HEK293T (cell line): Measurements from ENCODE around the gene CCL22.
"Not testable (repeated sequence)": the region's sequence is repeated elsewhere in the genome, so short reads cannot be mapped to it uniquely, and the experiment has no call there.

Experiments used
- CTCF ChIA-PET: fragments of 350-600 bp; formaldehyde crosslinking; extraction: SDS; loops from one replicate; lab custom pipeline; 2021; ENCODE audit warnings: antibody characterized with exemption, inconsistent platforms; lab: Yijun Ruan, JAX
- POLR2A ChIA-PET: fragments of 350-600 bp; formaldehyde crosslinking; extraction: SDS; loops from one replicate; lab custom pipeline; 2020; ENCODE audit warnings: antibody characterized with exemption, inconsistent platforms; lab: Yijun Ruan, JAX
- DNase-seq: peaks from one replicate; pipeline ENCODE4 v3.0.0; 2012; ENCODE audit warnings: mixed read lengths; ENCODE audit errors: extremely low spot score
- ARNT ChIP-seq: fragments of 450-650 bp; IDR thresholded peaks from 2 replicates; pipeline ENCODE4 v1.6.1; 2017; ENCODE audit warnings: mild to moderate bottlenecking
- BHLHE40 ChIP-seq: fragments of 450-650 bp; IDR thresholded peaks from 2 replicates; pipeline ENCODE4 v1.6.1; 2016; ENCODE audit warnings: mild to moderate bottlenecking, moderate library complexity, borderline replicate concordance
- CTBP1 ChIP-seq: fragments of 450-650 bp; IDR thresholded peaks from 2 replicates; pipeline ENCODE4 v1.6.1; 2016; ENCODE audit warnings: borderline replicate concordance
- ELF4 ChIP-seq: fragments of 450-650 bp; IDR thresholded peaks from 2 replicates; pipeline ENCODE4 v1.6.1; 2017; ENCODE audit warnings: antibody characterized with exemption
- FOXA1 ChIP-seq: fragments of 450-650 bp; IDR thresholded peaks from 2 replicates; pipeline ENCODE4 v1.6.1; 2016; ENCODE audit warnings: mild to moderate bottlenecking
- FOXK2 ChIP-seq: fragments of 450-650 bp; IDR thresholded peaks from 2 replicates; pipeline ENCODE4 v1.6.1; 2016; ENCODE audit warnings: mild to moderate bottlenecking
- FOXM1 ChIP-seq: fragments of 450-650 bp; IDR thresholded peaks from 2 replicates; pipeline ENCODE4 v1.6.1; 2017; ENCODE audit warnings: mild to moderate bottlenecking, borderline replicate concordance
- HDGF ChIP-seq: fragments of 450-650 bp; IDR thresholded peaks from 2 replicates; pipeline ENCODE4 v1.6.1; 2017; ENCODE audit warnings: antibody characterized with exemption, borderline replicate concordance
- L3MBTL2 ChIP-seq: fragments of 450-650 bp; conservative IDR thresholded peaks from 2 replicates; pipeline ENCODE4 v1.6.1; 2016; ENCODE audit warnings: mild to moderate bottlenecking
- LEF1 ChIP-seq: fragments of 450-650 bp; IDR thresholded peaks from 2 replicates; pipeline ENCODE4 v1.6.1; 2017; ENCODE audit warnings: mild to moderate bottlenecking, borderline replicate concordance
- NFRKB ChIP-seq: fragments of 450-650 bp; IDR thresholded peaks from 2 replicates; pipeline ENCODE4 v1.6.1; 2016; ENCODE audit warnings: mild to moderate bottlenecking, moderate library complexity
- SP1 ChIP-seq: fragments of 450-650 bp; IDR thresholded peaks from 2 replicates; pipeline ENCODE4 v1.6.1; 2017
- SUZ12 ChIP-seq: fragments of 450-650 bp; IDR thresholded peaks from 2 replicates; pipeline ENCODE4 v1.6.1; 2016; ENCODE audit warnings: mild to moderate bottlenecking
- TARDBP ChIP-seq: fragments of 450-650 bp; IDR thresholded peaks from 2 replicates; pipeline ENCODE4 v1.6.1; 2016
- ZNF384 ChIP-seq: fragments of 450-650 bp; IDR thresholded peaks from 2 replicates; pipeline ENCODE4 v1.6.1; 2016
- TF ChIP-seq, protein P1 (sequence below): fragments of 450-650 bp; IDR thresholded peaks from 2 replicates; pipeline ENCODE4 v1.6.1; 2016

Gene CCL22

GRCh38 chr16:57372372-57373116 lies 14.0 kb downstream of the CCL22 start, which contains the start of gene CX3CL1:
Gene CX3CL1 (plus strand): TSS chr16:57372490. CDS start chr16:57372569, 79 bp downstream.
- TF ChIP-seq ELF4 (no peak), FOXA1 (no peak), BHLHE40 (no peak), LEF1 (no peak), TARDBP (no peak), SP1 (no peak), ZNF384 (no peak), HDGF (no peak), ARNT (no peak), FOXM1 (no peak), SUZ12 (no peak)
- ChIA-PET POLR2A (no interaction called here), CTCF (no interaction called here)
- no peak for DNase-seq

GRCh38 chr16:57373117-57373947 lies 14.7 kb downstream of the CCL22 start:
- POLR2A ChIA-PET, result no interaction called here
- no peak for DNase-seq
- CTCF ChIA-PET, result no interaction called here
- TF ChIP-seq BHLHE40 (no peak), NFRKB (no peak)

DNA sequence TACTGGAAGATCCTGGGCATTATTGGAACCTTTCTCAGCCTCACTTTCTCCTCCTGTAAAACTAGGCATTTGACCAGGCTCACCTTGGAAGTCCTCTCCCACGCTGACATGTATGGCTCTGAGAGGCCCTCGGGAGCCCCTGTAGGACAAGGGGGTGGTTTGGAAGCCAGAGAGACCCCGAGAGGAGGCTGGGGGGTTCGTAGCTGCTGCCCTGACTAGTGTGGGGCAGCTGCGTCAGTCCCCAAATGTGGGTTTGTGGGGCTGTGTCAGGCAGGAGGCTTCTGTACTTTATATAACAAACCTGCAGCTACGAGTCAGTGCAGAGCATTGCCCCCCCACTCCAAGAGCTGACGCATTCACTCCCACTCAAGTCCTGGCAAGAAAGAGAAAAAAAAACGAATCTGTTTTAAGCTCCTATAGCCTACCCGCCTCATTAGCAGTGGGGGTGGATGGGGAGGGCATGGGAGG lies 15.5 kb downstream of the CCL22 start:
- no peak for TF ChIP-seq FOXM1
- TF ChIP-seq L3MBTL2, result no peak
- TF ChIP-seq, protein P1, sequence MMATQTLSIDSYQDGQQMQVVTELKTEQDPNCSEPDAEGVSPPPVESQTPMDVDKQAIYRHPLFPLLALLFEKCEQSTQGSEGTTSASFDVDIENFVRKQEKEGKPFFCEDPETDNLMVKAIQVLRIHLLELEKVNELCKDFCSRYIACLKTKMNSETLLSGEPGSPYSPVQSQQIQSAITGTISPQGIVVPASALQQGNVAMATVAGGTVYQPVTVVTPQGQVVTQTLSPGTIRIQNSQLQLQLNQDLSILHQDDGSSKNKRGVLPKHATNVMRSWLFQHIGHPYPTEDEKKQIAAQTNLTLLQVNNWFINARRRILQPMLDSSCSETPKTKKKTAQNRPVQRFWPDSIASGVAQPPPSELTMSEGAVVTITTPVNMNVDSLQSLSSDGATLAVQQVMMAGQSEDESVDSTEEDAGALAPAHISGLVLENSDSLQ, result no peak
- TF ChIP-seq ARNT, result no peak
- no peak for TF ChIP-seq SP1
- no peak for TF ChIP-seq LEF1
- no peak for TF ChIP-seq ZNF384
- TF ChIP-seq NFRKB, result no peak
- TF ChIP-seq CTBP1, result no peak
- no peak for TF ChIP-seq FOXA1
- TF ChIP-seq ELF4, result no peak
- no peak for TF ChIP-seq BHLHE40
- no peak for TF ChIP-seq HDGF
- TF ChIP-seq FOXK2, result no peak
- no peak for TF ChIP-seq TARDBP
- TF ChIP-seq SUZ12, result no peak
- CTCF ChIA-PET, result no interaction called here
- POLR2A ChIA-PET, result no interaction called here
- no peak for DNase-seq

GRCh38 chr16:57374925-57375465 lies 16.4 kb downstream of the CCL22 start:
- POLR2A ChIA-PET, DNase-seq, CTCF ChIA-PET: not testable (repeated sequence)

DNA sequence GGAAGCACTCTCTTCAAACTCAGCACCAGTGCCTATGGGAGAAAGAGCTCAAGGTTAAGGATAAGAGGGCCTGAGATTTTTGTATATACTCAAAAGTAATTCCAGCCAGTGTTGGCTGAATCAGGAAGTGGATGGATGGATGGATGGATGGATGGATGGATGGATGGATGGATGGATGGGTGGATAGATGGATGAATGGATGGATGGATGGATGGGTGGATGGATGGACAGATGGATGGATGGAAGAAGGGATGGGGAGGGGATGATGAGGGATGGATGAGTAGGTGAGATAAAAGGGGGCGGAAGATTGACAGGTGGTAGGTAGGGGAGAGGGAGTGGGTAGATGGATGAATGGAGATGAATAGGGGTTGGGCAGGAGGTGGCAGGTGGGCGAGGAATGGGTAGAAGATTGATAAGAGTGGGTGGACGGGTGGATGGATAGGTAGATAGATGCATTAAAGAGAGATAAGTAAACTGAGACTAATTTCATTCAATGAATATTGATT lies 17.8 kb downstream of the CCL22 start:
- ChIA-PET POLR2A (no interaction called here), CTCF (no interaction called here)
- DNase-seq, result no peak
- TF ChIP-seq FOXA1, result no peak
- TF ChIP-seq SP1, result no peak
- no peak for TF ChIP-seq ELF4
- TF ChIP-seq NFRKB, result no peak
- TF ChIP-seq FOXK2, result no peak
- no peak for TF ChIP-seq TARDBP
- TF ChIP-seq CTBP1, result no peak
- TF ChIP-seq LEF1, result no peak

DNA sequence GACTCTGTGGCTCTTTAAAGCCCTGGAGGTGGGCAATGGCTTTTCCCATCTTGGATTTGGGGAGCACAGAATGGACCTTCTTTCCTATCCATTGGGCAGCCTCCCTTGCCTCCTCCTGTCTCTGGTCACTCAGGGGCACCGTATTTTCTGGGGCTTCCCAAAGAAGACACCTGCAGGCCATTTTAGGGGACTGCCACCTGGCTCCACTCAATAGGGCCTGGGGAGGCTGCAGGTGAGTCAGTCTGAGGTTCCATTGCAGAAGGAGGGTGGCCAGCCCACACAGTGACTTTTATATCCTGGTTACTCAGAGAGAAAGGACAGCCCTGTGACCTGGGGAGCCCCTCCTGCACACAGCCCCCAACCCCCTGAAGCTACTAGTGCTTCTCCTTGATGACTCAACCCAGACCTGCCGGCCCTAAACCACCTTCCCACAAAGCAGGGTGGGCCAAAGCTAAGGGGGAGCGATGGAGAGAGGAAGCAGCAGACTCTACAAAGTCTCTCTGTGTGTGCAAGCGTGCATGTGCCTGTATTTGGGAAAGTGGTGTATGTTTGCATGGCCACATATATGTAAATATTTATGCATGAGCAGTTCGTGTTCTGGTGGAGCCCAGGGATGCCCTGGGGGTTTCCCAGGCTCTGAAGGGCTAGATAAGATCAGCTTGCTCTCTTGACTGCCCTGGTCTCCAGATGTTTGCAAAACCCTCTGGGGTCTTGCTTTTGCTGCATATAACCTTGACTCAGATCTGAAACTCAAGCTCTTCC lies 18.7 kb downstream of the CCL22 start:
- ChIA-PET POLR2A (no interaction called here), CTCF (interaction anchor here (1.0 kb wide), 1 partner anchor 13 kb away, joined by 3 read pairs; no protein-coding TSS in a partner anchor)
- no peak for TF ChIP-seq FOXM1
- no peak for TF ChIP-seq FOXK2
- no peak for TF ChIP-seq SUZ12
- no peak for TF ChIP-seq LEF1
- no peak for TF ChIP-seq BHLHE40
- no peak for TF ChIP-seq ARNT
- TF ChIP-seq NFRKB, result no peak
- no peak for TF ChIP-seq HDGF
- DNase-seq, result no peak

- ChIA-PET CTCF (no interaction called here), POLR2A (no interaction called here)
- DNase-seq, result no peak
Measured at GRCh38 chr16:57379579-57379978, 21.0 kb downstream of the CCL22 start.

More at GRCh38 chr16:57379579-57379978, 21.0 kb downstream of the CCL22 start:
- TF ChIP-seq L3MBTL2 (no peak), BHLHE40 (no peak), FOXM1 (no peak), ARNT (no peak), LEF1 (no peak), NFRKB (no peak)
- TF ChIP-seq, protein P1, result no peak
